ENCODE results near the gene RAI14.

RAI14 gene

DNA sequence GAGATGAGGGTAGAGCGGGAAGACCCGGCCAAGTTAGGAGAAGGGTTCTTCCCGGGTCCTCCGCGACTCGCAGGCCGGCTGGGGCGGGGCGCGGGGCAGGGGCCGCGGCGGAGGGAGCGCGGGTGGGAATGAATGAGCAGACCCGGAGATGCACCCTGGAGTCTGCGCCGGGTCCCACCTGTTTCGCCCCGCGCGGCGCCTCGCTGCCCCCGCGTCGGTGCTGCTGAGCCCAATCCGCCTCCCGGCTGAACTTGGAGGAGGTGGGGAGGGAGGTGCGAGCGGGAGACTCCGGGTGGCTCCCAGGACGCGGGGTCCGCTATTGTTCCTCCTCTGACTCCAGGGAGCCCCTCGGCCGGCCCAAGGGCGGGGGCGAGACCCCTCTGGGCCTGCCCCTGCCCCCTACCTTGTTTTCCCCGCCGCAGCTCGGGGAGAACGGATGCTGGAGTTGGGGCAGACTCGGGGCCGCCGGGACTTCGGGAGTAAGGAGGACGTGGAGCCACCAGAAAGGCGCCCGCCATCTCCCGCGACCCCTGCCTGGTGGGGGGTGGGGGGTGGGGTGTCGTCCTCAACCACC is 659 bp downstream of the RAI14 start:
- no peak for TF ChIP-seq CTCF (conservative IDR thresholded peaks at IDR 0.05)
- TF ChIP-seq ZFX (IDR thresholded peaks at IDR 0.05), result no peak
- peak overlapping the region; percentile 70 for H3K27ac ChIP-seq

GRCh38 chr5:34657274-34657921 is 1.3 kb downstream of the RAI14 start:
- TF ChIP-seq ZFX (IDR thresholded peaks at IDR 0.05) (no peak), CTCF (conservative IDR thresholded peaks at IDR 0.05) (no peak)
- peak overlapping the region; percentile 70; the same call in 1 of the 2 replicates for H3K27ac ChIP-seq

GRCh38 chr5:34657988-34658387 is 1.9 kb downstream of the RAI14 start:
- no peak overlapping the region for H3K27ac ChIP-seq
- TF ChIP-seq CTCF (conservative IDR thresholded peaks at IDR 0.05), result no peak
- TF ChIP-seq ZFX (IDR thresholded peaks at IDR 0.05), result no peak

DNA sequence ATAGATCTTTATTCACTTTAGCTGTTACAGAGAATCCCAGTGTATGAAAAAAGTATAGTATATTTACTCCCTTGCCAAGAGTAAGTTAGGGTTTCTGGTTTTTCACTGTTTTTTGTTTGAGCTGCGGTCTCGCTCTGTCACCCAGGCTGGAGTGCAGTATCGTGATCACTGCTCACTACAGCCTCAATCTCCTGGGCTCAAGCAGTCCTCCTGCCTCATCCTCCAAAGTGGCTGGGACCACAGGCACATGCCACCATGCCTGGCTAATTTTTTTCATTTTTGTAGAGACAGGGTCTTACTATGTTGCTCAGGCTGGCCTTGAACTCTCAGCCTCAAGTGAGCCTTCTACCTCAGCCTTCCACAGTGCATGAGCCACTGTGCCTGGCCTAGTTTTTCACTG is 3.0 kb downstream of the RAI14 start:
- TF ChIP-seq CTCF (conservative IDR thresholded peaks at IDR 0.05) (no peak), ZFX (IDR thresholded peaks at IDR 0.05) (no peak)
- H3K27ac ChIP-seq, result no peak overlapping the region

GRCh38 chr5:34660444-34660843 is 4.3 kb downstream of the RAI14 start:
- no peak overlapping the region for H3K27ac ChIP-seq

DNA sequence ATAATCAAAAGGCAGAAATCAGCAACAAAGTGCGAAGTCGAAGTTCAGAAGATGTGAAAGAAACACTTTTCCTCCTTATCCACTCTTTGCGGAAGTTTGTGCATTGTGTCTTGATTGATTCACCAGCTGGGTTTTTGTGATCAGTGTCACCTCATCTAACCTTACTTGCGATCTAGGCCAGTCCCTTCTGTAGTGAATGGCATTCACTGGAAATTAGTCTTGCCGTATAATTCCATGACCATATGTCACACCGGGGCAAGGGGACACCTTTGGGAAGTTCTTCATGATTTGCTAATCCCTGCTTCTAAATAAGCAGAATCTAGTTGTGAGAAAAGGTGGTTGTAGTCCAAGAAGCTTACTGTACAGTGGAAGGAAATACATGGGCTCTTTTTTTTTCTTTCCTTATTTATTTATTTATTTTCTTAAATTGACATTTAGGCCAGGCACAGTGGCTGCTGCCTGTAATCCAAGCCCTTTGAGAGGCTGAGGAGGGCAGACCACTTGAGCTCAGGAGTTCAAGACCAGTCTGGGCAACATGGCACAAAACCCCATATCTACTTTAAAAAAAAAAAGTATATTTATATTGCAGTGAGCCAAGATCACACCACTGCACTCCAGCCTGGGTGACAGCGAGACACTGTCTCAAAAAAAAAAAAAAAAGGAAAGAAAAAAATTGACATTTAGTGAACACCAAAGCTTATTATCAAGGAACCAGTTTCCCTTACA is 7.8 kb downstream of the RAI14 start:
- TF ChIP-seq CTCF (conservative IDR thresholded peaks at IDR 0.05), result no peak
- no peak for TF ChIP-seq ZFX (IDR thresholded peaks at IDR 0.05)
- no peak overlapping the region for H3K27ac ChIP-seq

More at GRCh38 chr5:34660444-34660843, 4.3 kb downstream of the RAI14 start:
- TF ChIP-seq ZFX (IDR thresholded peaks at IDR 0.05) (no peak), CTCF (conservative IDR thresholded peaks at IDR 0.05) (no peak)

Measured in C4-2B (cell line).